Peyer's patch (tissue), 4 donors: Measurements from ENCODE around the gene CCDC197. TPM values are rescaled to one million over a fixed set of nuclear protein-coding genes. Genes with fewer than 3 reads are reported as not detected.

Source experiments
- DNase-seq, 3 donors: peaks; one replicate each; pipeline ENCODE4 v3.0.0-alpha.2; 2017 to 2019
- H3K27ac ChIP-seq, 4 donors: fragments of 200-600 bp; sonication (generic); one replicate each; pipeline ENCODE4 v1.5.1; 2016 to 2019
- H3K27me3 ChIP-seq, 2 donors: fragments of 200-600 bp; sonication (generic); one replicate each; pipeline ENCODE4 v1.5.1; 2019
- H3K36me3 ChIP-seq, 3 donors: fragments of 200-600 bp; sonication (generic); one replicate each; pipeline ENCODE4 v1.5.1; 2016 to 2019
- H3K4me1 ChIP-seq, 4 donors: fragments of 200-600 bp; sonication (generic); one replicate each; pipeline ENCODE4 v1.5.1; 2016 to 2019
- H3K4me3 ChIP-seq, 4 donors: fragments of 200-600 bp; sonication (generic); 1 replicate in 3 of 4; 2 replicates in 1 of 4; pipeline ENCODE4 v1.5.1; 2016 to 2019; ENCODE audit warnings: mild to moderate bottlenecking in 1 of 4
- H3K9me3 ChIP-seq, 4 donors: fragments of 200-600 bp; sonication (generic); one replicate each; pipeline ENCODE4 v1.5.1; 2016 to 2019; ENCODE audit warnings: mild to moderate bottlenecking in 1 of 4
- POLR2A ChIP-seq, 2 donors: fragments of 450-650 bp; IDR thresholded peaks; one replicate each; pipeline ENCODE4 v1.5.1; 2017; ENCODE audit warnings: antibody characterized with exemption in 2 of 2, mild to moderate bottlenecking in 2 of 2, moderate library complexity in 2 of 2
- total RNA-seq, 4 donors: library from RNA; depleted of rRNA; stranded (reverse); fragments of >200 nt; gene quantifications; one replicate each; pipeline ENCODE4 v1.1.0, GENCODE V29; 2016
- TF ChIP-seq, protein P1 (sequence below), 6 experiments: fragments of 450-650 bp in 4 of 6; fragments of 200-600 bp in 2 of 6; sonication (generic) in 1 of 6; IDR thresholded peaks; one replicate each; pipeline ENCODE4 v1.5.1; 2017 to 2019; ENCODE audit warnings: antibody characterized with exemption in 6 of 6, mild to moderate bottlenecking in 3 of 6, moderate library complexity in 1 of 6

CCDC197 gene
- total RNA-seq, 4 donors from 2014 or later = not detected

DNA sequence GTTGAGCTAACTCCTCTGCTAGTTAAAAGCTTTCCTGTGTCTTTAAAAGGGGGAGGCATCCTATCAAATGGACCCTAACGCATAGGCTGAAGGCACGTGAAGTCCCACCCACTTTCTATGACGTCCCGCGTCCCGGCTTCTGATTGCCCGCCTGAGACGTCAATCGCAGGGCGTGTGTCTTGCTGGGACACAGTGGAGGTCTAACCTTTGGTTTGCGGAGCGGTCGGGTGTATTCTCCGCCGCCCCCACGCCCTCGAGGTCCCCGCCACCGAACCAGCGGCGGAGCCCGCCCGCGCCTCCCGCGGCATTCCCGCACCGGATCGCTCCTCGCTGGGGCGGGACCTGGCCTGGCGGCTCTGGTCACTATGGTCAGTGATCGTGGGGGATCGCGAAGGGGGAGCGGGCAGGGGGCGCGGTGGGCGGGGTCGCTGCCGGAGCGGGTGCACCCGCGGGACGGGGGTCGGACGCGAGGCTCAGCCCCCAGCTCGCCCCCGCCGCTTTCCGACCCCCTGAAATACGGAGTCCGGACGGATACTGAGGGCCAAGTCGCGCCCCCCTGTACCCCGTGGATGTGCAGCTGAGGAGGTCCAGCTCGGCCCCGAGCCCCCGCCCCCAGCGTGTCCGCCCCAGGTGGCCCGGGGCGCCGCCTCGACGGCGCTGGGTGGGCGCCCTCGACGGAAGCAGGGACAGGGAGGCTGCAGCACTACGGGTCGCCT lies 29.2 kb downstream of the CCDC197 start, which contains the start of gene OTUB2:
Gene OTUB2, plus strand, starts transcription at position 168 of the 716 bp plus-strand sequence. Its CDS starts 198 bp downstream, at position 366.
- H3K27me3 ChIP-seq = no peaks in the 10 kb centered on the region
- H3K4me1 ChIP-seq = peaks cover 0 to 11% (median 0%) of the 10 kb centered on the region in 4 donors
- H3K4me3 ChIP-seq = peak within 1 kb of the TSS; percentile 63 to 86 (median 74)
- H3K9me3 ChIP-seq = no peaks in the 10 kb centered on the region
- no peaks in the 10 kb centered on the region for H3K36me3 ChIP-seq
- DNase-seq = peak; percentile 91 to 99 (median 98)
- peak within 1 kb of the TSS in 1 of 4 donors; percentile 18 for H3K27ac ChIP-seq
- no peak for TF ChIP-seq POLR2A (IDR thresholded peaks at IDR 0.05)
- TF ChIP-seq, protein P1, sequence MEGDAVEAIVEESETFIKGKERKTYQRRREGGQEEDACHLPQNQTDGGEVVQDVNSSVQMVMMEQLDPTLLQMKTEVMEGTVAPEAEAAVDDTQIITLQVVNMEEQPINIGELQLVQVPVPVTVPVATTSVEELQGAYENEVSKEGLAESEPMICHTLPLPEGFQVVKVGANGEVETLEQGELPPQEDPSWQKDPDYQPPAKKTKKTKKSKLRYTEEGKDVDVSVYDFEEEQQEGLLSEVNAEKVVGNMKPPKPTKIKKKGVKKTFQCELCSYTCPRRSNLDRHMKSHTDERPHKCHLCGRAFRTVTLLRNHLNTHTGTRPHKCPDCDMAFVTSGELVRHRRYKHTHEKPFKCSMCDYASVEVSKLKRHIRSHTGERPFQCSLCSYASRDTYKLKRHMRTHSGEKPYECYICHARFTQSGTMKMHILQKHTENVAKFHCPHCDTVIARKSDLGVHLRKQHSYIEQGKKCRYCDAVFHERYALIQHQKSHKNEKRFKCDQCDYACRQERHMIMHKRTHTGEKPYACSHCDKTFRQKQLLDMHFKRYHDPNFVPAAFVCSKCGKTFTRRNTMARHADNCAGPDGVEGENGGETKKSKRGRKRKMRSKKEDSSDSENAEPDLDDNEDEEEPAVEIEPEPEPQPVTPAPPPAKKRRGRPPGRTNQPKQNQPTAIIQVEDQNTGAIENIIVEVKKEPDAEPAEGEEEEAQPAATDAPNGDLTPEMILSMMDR (IDR thresholded peaks at IDR 0.05) = no peak

DNA sequence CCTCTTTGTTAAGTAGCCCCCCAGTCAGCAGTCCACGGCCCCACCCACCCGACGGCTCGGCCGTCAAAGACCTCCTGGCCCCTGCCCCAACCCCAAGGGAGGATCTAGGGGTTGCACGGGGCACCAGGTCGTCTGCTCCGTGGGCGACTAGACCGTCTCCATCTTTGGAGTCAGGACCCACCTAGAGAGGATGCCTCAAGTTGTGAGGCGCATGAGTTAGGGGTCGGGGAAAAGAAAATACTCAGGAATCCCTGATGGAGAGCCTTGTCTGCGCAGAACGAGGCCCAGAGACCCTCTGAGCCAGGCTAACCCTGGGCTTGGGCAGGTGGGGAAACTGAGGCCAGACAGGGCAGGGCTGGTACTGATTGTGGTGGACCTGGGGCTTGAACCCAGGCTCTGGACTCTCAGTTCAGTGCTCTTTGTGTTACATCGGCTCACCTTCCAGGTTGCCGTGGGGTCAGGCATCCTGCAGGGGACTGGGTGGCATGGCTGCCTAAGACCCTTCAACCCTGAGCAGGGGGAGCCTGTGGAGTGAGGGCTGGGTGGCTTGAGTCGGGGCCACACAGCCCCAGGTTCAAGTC lies 29.9 kb downstream of the CCDC197 start:
- no peak for DNase-seq
- Histone ChIP-seq H3K27ac (no peak overlapping the region), H3K4me3 (peak overlapping the region; percentile 63 to 86 (median 74)), H3K27me3 (no peaks in the 10 kb centered on the region), H3K36me3 (no peaks in the 10 kb centered on the region), H3K9me3 (no peaks in the 10 kb centered on the region), H3K4me1 (peaks cover 0 to 11% (median 0%) of the 10 kb centered on the region in 4 donors)
- TF ChIP-seq, protein P1 (IDR thresholded peaks at IDR 0.05) = no peak
- TF ChIP-seq POLR2A (IDR thresholded peaks at IDR 0.05) = no peak

DNA sequence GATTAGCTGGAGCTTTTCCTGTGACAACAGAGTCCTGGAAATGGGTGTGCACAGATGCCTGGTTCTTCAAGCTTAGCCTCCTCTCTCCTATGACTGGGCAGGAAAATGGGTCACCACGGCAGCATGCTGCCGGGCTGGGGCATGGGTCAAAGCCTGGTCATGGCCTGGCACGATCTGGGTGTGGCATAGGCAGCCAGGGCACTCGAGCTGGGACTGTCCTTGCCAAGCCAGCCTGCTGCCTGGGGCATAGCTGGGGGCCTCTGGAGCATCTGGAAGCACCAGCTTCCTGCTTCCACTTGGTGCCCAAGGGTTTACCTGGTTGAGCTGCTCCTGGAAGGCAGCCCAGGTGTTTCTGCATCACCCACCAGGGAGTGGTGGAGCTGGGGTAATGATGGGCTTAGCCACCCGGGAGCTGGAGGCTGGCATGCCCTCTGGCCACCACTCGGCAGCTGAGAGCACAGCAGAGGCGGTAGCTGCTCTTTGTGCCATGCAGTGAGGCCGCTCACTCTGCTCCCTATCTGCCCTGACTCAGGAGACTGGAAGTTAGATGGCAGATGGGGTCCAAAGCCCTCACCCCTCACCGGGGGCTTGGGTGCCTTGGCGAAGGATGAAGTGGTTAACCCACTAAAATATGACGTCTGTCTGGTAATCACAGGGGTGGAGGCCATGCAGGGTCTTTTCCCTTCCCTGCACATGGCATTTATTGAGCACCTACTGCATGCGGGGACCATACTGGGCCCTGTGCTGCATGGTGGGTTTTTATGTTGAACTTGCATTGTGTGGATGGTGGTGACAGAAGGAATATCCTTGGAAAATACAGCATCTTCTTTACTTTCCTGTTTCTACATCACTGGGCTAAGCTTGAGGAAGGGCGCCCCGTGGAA lies 30.7 kb downstream of the CCDC197 start:
- TF ChIP-seq POLR2A (IDR thresholded peaks at IDR 0.05) = no peak
- TF ChIP-seq, protein P1 (IDR thresholded peaks at IDR 0.05) = no peak
- Histone ChIP-seq H3K27ac (peak overlapping the region in 1 of 4 donors; percentile 12), H3K27me3 (no peaks in the 10 kb centered on the region), H3K9me3 (no peaks in the 10 kb centered on the region), H3K36me3 (no peaks in the 10 kb centered on the region), H3K4me3 (no peak overlapping the region), H3K4me1 (peaks cover 0 to 11% (median 0%) of the 10 kb centered on the region in 4 donors)
- no peak for DNase-seq

DNA sequence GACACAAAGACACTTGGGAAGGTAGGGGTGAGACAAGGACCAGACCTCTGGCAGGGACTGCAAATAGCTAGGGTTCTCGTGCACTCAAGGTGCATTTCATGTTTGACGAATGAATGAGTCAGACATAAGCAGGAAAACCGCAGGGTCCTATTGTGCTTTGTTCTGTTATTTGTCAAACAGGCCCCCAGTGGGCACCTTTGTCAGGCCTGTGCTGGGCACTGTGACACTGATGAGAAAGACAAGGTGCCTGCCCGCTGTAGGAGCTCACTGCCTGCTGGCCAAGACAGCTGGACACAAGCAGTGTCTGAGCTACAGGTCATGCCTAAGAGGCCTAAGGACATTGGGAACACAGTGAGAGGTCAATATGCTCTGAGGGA lies 31.3 kb downstream of the CCDC197 start:
- peaks cover 0 to 11% (median 0%) of the 10 kb centered on the region in 4 donors for H3K4me1 ChIP-seq
- H3K27me3 ChIP-seq = no peaks in the 10 kb centered on the region
- no peak overlapping the region for H3K4me3 ChIP-seq
- TF ChIP-seq POLR2A (IDR thresholded peaks at IDR 0.05) = no peak
- TF ChIP-seq, protein P1 (IDR thresholded peaks at IDR 0.05) = no peak
- no peaks in the 10 kb centered on the region for H3K9me3 ChIP-seq
- no peaks in the 10 kb centered on the region for H3K36me3 ChIP-seq
- no peak overlapping the region for H3K27ac ChIP-seq
- DNase-seq = peak in 1 of 3 donors; percentile 20

DNA sequence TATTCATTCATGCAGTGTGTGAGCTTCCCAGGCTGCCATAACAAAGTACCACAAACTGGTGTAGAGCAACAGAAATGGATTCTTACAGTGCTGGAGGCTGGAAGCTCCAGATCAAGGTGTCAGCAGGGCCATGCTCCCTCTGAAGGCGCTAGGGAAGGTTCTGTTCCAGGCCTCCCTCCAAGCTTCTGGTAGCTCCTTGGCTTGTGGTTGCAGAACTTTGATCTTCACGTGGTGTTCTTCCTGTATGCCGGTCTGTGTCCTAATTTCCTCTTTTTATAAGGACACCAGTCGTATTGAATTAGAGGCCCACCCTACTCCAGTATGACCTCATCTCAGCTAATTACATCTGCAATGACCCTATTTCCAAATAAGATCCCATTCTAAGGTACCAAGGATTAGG lies 32.2 kb downstream of the CCDC197 start:
- TF ChIP-seq POLR2A (IDR thresholded peaks at IDR 0.05) = no peak
- Histone ChIP-seq H3K36me3 (no peaks in the 10 kb centered on the region), H3K27ac (no peak overlapping the region), H3K4me1 (peaks cover 0 to 11% (median 0%) of the 10 kb centered on the region in 4 donors), H3K4me3 (no peak overlapping the region), H3K9me3 (no peaks in the 10 kb centered on the region), H3K27me3 (no peaks in the 10 kb centered on the region)
- DNase-seq = no peak
